ENCODE measurements around the gene LCN9.

- TF ChIP-seq POLR2A (IDR thresholded peaks at IDR 0.05; ENCODE audit: low read length) (no peak), GATA1 (IDR thresholded peaks at IDR 0.05; ENCODE audit: low read depth, low read length) (no peak)
These were observed 40.6 kb downstream of the LCN9 start for GRCh38 chr9:135703726-135704125.
